GM21381 (cell line): ENCODE measurements around the gene SLC23A3.

Experiments used
- ATAC-seq: cut with Tn5 transposase; IDR thresholded peaks from one replicate; pipeline ENCODE4 v1.9.1; 2021; ENCODE audit warnings: mild to moderate bottlenecking, moderate library complexity; ENCODE audit not compliant: unreplicated experiment

The SLC23A3 gene

DNA sequence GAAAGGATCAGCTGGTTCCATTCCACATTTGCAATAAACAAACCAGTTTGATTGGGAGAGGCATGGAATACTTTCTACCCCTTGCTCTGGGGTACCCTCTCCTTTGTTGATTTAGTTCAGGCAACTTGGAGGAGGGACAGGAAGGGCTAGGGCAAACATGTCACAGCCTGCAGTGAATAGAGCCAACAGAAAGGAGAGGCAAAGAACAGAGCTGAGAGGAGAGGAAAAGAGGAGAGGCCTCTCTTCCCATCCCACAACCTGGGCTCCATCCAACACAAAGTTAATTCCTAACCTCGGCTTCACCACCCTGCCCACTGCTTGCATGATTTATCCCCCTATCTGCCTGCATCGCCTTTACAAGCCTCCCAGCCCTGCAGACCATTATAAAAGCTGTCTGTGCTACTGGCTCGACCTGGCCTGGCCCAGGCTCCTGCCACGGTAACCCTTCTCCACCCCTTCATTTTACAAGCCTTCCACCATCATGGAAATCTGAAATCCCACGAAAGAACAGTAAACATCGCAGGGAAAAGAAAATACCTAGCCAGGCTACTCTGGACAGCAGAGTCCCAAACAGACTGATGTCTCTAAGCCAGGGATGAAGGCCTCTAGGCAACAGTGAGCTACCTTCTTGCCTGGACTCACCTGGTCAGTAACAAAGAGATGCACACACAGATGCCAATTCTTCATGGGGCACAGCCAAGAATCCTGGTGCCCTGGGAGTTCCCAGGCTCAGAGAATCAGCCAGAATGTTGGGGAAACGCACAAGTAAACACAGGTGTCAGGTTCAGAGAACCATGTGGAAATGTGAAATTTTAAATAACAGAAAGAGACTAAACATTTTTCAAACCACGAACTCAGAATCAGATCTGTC is 52.8 kb downstream of the SLC23A3 start:
- ATAC-seq: no peak

DNA sequence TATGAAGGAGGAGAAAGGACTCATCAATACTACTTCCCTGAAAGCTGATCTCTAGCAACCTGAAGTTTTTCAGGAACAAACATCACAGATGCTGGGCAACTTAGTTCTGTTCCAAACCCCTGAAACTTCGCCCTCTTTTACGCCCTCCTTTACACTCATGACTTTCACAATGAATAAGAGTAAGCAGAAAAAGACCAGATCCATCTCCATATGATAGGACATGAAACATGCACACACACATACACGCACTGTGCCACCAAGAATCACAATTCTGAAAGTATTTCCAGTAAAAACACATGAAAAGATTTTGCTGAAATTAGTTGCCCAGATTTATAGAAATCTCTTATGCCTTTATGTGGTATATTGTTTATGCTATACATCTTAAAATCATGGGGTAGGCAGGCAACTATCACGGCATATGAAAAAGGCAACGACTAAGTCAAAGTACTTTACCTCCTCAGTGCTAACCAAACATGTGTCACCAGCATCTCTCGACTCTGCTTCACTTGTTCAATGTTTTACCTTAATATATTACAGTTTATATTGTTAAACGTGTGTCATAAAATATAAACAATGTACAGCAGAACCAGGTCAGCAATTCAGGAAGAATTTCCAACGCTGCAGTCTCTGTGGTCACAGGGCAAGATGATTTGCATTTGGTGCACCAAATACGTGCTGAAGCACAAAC is 57.0 kb downstream of the SLC23A3 start:
- no peak for ATAC-seq

GRCh38 chr2:219112062-219112406 is 57.8 kb downstream of the SLC23A3 start:
- no peak for ATAC-seq
